DMS153 treated with DMSO at 0.1 percent for 48 hours (cell line): ENCODE results near the gene VPS4B.

Experiments
- DNase-seq: peaks from one replicate; lab custom pipeline; 2025; ENCODE audit not compliant: unreplicated experiment; lab: John Stamatoyannopoulos, UW

Gene VPS4B

DNA sequence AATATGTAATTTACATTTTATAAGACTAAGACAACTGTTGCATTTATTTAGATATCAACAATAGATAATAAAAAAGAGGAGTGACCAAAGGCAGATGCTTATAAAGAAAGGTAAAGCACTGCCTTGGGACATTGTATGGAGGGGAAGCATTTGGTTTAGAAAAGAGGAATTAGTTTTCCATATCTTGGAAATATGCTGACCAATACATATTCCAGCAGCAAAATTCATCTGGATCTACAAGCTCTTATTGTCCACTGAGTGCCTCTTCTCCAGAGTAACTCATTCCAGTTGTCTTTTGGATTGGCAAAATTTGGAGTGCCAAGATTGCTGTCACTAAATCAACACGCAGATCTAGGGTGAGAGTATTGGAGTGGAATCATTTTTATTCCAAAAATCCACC lies 8.9 kb upstream of the VPS4B start:
- DNase-seq, result no peak

DNA sequence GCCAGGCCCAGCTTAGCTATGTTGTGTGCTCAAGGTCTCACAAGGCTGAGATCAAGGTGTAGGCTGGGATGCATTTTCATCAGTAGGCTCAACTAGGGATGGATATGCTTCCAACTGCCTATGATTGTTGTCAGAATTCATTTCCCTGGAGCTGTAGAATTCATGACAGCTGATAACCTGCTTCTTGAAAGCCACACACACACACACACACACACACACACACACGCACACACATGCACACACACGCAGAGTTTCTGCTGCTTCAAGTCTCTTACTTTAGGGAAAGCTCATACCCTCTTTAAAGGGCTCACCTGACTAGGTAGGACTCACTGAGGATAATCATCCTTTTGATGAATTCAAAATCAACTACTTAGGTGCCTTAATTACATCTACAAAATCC lies 8.2 kb upstream of the VPS4B start:
- no peak for DNase-seq

DNA sequence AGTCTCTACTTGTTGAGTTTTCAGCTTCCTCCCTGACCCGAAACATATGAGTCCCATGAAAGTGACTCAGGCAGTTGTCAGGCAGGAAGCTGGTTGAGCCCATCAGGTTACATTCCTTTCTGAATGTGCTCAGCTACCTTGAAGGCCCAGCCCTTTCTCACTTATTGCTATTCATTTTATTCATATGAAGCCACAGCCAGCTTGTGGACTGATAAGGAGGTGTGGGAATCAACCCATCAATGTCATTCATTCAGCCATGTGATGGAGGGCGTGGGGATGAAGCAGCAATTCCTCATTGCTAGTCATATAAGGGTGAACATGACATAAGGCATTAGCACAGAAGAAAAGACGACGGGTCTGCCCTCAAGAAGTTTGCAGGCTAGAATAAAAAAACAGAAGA lies 5.3 kb upstream of the VPS4B start:
- no peak for DNase-seq

DNA sequence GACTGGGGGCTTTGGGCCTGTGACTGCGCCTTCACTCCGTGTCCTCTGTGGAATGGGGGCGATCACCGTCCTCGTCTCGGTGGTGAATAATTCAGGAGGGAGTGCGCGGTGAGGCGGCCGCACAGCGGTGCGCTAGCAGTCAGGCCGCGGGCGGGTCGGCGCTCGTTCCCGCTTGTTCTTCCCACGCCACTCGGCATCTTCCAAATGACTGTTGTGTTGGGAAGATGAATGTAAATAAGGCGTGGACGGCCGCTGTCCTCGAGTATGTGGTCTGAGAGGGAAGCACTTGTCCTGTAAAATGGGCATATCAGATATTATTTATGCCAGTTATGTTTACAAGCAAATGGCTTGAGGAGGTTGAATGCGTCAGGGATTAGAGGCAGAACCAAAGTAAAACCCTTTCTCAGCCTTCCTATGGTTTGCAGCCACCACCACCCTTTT lies 608 bp upstream of the VPS4B start:
- DNase-seq, result no peak

DNA sequence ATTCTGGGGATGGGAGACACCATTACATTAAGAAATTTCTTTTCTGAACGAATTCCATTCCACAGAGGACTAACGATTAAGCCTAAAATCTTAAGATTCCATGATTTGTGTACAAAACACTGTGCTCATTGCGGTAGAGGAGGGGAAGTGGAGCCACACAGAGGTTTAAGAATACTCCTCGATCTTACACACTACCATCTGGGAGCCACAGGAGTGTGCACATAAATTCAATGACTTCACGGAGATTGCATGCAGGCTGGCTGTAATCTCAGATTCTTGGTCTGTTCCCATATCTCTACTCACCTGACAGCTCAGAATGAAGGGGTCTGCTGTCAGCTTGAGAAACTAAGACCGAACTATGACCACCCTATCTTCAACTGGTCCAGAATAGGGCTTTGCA lies 762 bp downstream of the VPS4B start:
- no peak for DNase-seq

DNA sequence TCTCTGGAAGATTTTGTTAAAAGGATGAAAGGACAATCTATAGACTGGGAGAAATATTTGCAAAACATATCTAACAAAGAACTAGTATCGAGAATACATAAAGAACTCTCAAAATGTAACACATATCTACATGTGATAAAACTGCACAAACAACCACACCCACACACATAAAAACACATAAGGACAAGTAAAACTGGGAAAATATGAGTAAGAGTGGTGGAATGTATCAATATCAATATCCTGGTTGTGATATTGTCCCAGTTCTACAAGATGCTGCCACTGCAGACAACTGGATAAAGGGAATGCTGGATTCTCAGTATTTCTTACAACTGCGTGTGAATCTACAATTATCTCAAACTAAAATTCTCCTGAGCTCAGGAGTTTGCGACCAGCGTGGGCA lies 9.3 kb downstream of the VPS4B start:
- DNase-seq, result no peak

DNA sequence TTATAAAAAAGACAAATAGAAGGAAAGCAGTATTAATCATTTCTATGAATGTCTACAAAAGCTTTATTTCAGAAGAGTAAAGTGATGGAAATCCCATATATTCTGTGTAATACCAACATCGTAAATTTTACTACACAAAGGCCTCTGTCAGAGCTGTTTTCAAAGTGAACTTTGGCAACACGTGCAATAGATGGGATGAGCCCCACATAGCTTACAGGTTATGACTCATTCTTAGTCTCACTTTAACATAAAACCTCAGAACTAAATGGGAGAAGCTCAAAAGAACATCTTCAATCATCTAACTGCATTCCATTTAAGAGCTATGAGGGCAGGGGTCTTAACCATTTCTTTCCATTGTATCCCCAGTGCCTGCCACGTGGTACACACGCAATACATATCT lies 11.5 kb downstream of the VPS4B start:
- DNase-seq, result no peak

DNA sequence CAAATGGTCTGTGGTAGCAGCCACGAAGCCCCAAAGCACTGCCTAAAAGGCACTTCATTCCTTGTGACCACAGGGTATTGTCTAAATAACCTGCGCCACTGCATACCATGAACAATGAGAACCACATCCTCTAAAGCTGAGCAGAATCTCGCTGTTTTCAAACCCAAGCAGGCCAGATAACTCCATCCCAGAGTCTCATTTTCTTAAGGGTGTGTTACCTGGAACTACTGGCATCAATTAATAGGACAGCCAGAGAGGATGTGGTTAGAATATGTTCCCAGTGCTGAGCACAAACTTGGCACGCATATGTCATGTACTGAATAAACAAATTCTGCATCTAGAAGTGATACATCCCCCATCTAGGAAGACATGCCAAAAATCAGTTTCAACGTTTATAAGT lies 13.0 kb downstream of the VPS4B start:
- no peak for DNase-seq

DNA sequence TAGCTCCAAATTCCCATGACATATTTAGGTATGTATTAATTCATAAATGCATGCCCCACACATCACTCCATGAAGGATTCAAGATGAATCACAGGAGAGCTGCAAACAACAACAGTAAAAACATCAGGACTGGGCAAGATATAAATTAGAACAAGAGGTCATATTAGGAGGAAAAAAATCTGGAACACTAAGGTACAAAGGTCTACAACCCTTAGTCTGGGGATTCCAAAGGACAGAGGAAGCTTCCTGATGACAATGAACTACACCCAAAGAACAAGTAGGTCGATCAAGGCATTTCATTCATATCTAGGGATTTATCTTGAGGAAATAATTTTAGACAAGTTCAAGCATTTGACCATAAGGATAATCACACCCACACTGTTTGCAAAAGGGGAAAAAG lies 14.5 kb downstream of the VPS4B start:
- no peak for DNase-seq

DNA sequence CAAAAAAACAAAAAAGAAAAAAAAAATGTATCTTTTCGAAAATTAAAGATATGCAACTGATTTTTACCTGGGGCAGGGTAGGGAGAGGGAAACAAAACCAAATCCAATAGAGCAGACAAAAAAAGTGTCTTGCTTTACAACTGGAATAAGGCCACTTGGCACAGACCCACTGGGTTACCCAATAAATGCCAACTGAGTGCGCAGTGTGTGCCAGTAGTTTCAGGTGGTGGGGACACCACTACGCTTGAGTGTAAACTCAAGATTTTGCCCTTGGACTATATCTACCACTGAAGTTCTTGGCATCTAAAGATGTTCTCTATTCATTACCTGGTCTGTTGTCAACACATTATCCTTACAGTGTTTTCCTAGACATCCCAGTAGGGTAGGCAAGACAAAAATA lies 16.3 kb downstream of the VPS4B start:
- DNase-seq, result no peak

DNA sequence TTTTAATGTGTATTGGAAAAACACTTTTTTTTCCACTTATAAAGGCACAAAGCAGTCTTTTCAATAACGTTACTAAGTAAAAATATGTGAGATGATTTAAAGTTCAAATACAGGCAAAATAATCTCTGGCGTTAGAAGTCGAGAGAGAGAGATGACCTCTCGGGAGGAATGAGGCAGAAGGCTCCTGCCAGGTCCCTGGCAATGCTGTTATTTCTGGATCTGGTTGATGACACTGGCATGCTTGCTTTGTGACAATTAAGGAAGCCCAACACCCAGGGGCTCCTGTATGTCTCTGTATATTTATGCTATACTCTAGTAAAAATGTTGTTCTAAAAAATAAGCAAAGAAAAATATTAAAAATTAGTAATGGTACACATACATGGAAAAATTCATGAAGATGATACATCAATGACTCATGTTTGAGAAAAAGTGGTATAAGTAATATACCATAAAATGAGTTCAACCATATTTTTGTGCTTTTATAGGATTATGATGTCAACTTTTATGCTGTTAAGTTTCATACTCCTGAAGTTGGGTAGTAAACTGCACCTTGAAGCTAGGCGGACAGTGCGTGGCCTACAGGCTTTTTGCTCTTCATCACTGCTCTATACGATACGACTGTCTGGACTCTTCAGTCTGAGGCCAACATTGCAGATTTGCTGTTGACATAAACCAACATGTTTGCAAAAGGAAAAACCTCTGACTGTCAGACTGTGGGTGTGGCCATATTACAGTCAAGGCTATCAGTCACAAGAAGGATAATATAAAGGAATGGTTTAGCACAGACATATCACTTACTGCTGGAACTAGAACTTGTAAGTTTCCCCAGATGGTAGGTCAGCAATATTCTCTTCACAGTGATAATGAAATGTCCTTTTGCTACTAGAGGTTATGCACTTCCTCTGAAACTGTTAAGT lies 19.8 kb downstream of the VPS4B start:
- no peak for DNase-seq

DNA sequence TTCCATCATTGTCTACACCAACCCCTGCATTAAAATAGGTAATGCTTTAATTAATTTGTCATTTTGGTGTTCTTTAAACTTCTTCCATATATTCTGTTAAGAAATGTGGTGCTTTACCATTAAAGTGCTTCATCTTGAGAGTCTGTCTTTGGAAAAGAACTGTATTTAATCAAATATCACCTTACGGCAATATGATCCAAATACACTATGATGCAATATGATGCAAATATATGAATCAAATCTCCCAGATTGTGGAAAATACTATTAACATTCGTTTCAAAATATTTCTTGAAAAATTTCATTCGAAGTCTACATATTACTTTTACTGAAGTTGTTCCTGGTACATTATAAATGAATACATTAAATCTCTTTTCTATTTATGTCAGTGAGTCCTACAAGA lies 23.0 kb downstream of the VPS4B start:
- no peak for DNase-seq

DNA sequence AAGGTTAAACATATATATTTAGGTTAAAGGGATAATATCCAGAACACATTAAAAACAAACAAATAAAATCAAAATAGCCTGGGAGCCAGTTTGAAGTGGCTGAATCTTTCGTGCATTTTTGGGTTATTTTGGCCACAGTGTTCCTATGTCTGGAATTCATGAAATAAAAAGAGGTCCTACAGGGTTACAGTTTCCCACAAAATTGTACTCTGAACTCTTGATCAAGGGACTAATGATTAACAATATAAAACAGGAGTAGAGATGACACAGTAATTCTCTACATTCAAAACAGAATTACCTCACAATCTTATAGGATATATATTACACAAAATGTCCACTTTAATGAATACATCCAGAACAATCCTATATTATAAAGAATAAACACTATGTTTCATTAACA lies 24.9 kb downstream of the VPS4B start:
- DNase-seq, result no peak

DNA sequence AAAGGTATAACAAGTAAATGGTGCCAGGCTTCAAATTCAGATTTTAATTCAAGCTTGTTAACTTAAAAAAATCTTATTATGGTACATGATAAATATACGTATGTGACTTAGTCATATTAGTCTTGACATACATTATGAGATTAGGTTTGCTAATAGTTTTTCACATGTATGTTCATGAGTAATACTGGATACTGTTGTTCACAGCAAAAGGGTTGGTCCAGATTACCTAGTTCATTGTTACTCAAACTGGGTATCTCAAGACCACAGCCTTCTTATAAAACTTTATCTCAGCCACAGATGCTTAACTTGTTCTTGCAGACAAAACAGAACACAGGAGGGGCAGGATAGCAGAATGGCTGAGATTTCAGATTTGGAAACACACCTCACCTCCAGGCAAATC lies 26.8 kb downstream of the VPS4B start:
- no peak for DNase-seq

DNA sequence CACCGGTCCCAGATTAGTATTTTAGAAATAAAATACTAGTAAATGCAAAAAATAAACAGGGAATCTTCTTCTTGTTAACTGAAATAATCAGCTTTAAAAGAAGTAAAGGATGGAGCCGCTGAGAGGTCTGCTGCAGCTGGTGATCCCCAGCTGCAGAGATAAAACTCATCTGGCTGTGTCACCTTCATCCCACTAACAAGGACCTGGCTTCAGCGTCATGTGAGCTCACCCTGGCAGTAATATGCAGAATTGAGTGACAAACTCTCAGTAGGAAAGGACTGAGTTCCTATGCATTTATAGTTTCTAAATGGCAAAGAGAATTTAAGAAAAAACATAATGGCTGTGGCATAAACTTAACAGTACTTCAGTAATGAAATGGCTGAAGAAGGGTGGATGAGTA lies 27.3 kb downstream of the VPS4B start:
- no peak for DNase-seq

DNA sequence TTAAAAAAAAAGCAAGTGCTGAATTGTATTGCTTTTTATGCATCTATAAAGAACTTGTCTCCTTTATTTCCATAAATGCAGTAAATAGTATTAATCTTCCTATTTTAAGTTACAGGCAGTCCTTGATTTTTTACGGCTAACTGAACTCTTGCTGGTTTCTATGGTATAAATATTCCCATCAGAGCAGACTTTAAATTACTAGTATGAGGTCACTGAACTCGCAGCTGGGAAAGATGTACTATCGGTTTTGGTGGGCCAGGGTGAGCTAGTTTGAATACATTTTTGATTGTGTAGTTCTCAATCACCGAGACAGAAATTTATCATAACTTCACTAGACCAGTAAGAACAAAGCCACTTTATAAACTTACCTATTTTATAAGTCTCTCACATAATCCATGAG lies 34.4 kb downstream of the VPS4B start:
- DNase-seq, result no peak

DNA sequence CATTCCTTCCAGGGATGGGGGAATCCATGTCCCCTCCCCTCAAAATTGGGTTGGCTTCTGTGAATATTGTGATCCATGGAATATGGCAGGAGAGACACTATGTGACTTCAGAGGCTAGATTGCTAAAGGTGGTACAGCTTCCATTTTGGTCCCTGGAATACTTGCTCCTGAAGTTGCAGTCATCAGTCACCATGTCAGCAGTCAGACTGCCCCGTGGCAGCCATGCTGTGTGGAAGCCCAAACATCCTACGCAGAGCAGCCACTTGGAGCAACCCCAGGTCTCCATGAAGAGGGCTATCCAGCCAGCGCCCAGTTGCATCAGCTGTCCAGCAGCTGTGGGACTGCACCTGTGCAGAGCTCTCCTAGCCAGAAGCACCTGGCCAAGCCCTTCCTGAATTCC lies 39.4 kb downstream of the VPS4B start:
- no peak for DNase-seq

DNA sequence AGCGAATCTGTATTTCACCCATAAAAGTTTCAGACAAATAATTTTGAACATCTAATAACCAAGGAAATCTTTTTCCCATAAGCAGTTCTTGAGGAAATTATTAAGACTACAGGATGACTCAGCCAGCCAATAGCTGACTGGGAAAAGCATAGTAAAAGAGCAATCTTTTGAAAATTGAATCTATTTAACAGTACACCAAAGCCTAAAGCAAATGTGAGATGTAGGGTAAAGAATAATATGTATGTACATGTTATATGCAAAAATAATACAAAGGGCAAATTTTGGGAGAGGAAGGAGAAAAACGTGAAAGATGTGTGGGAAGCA lies 42.7 kb downstream of the VPS4B start:
- DNase-seq, result no peak

DNA sequence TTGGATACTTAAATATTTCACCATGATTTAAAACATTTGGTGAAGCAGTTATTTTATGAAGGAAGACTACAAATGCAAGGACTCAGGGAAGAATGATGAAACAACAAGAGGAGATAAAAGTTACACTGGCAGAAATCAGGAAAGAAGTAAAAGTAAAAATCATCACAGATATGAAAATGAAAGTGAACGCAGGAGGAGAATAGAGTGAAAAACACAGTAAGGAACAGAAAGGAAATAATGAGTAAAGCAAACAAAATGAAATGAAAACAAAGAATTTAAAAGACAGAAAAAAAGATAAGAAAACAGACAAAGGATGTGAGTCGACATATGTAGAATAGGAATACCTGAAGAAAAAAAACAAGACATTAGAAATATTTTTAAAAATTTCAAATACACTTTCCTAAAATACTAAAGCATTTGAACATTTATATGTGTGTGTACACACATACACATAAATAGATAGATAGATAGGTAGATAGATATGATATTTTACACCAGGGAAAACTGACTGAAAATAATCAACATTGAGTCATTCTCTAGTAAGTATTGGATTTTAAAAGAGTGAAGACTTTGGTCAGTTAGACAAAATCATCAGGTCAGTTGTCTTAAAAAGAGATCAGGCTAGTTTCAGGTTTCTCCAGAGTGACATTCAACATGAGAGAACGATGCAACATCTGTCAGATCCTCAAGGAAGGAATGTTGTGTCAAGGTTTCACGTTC lies 43.2 kb downstream of the VPS4B start:
- no peak for DNase-seq

DNA sequence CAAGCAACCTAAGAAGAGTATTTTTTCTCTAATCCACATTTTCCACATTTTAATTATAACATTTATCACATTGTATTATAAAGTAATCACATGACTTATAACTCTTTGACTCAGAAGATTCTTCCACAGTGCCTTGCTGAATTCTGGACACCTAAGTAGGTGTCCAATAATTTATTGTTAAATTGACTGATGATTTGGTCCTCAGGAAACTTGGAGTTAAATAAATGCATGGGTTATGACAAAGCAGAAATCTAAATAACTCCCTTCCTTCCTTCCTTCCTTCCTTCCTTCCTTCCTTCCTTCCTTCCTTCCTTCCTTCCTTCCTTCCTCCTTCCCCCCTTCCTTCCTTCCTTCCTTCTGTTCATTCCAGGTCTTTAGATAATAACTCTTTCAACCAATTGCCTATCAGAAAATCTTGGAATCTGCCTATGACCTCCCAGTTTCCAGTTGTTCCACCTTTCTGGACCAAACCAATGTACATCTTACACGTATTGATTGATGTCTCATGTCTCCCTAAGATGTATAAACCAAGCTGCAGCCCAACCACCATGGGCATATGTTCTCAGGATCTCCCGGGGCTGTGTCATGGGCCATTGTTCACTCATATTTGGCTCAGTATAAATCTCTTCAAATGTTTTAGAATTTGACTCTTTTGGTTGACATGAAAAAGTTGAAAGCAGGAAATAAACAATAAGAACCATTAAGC lies 44.8 kb downstream of the VPS4B start:
- no peak for DNase-seq

DNA sequence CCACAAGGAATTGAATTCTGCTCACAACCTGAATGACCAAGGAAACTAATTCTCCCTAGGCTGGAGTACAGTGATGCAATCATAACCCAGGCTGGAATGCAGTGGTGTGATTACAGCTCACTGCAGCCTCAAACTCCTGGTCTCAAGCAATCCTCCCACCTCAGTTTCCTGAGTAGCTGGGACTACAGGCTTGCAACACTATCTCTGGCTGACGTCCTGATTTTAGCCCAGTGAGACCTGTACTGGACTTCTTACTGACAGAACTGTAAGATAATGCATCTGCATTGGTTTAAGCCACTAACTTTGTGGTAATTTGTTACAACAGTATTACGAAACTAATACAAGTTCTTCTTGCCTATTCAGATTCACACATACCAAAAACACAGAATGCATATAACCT lies 45.7 kb downstream of the VPS4B start:
- DNase-seq, result no peak

DNA sequence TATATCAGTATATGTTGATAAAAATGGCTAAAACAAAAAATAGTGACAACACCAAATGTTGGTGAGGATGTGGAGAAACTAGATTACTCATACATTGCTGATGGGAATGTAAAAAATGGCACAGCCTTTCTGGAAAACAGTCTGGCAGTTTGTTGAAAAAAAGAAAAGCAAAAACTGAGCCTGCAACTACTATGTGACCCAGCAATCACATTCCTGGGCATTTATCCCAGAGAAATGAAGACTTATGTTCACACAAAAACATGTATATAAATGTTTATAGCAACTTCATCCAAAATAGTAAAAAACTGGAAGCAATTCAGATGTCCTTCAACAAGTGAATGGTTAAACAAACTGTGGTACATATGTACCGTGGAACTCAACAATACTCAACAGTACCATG lies 47.7 kb downstream of the VPS4B start:
- DNase-seq, result no peak
